IMR-90 (cell line): ENCODE results near the gene ANKRD44. TPM values are rescaled to one million over a fixed set of nuclear protein-coding genes. Genes with fewer than 3 reads are reported as not detected.

ENCODE experiments used
- ATAC-seq: fragments of 200-7000 bp; cut with Tn5 transposase; 2 replicates; pipeline ENCODE4 v1.9.1; 2020; ENCODE audit warnings: low read depth, mild to moderate bottlenecking, moderate library complexity
- BruUV-seq: library from RNA; stranded (reverse); fragments of 400-500 nt; replicated peaks from 2 replicates; lab custom pipeline; 2021; lab: Mats Ljungman, UMichigan
- CTCF ChIA-PET: fragments of 300-600 bp; formaldehyde crosslinking; extraction: SDS; loops from one replicate; lab custom pipeline; 2021; ENCODE audit warnings: antibody characterized with exemption; lab: Yijun Ruan, JAX
- POLR2A ChIA-PET: fragments of 300-600 bp; sonication (Branson Sonifier 250); formaldehyde crosslinking; loops from one replicate; lab custom pipeline; 2022; ENCODE audit warnings: antibody characterized with exemption; ENCODE audit not compliant: unreplicated experiment; lab: Charles Lee
- DNase-seq: peaks from one replicate; pipeline ENCODE4 v3.0.0; 2013
- H2AFZ ChIP-seq: replicated peaks from 2 replicates; pipeline ENCODE3; 2013; ENCODE audit warnings: low read length, mild to moderate bottlenecking; ENCODE audit not compliant: poor library complexity
- H2AK5ac ChIP-seq: 2 replicates; pipeline ENCODE4 v1.6.1; 2013; ENCODE audit warnings: low read depth, low read length, inconsistent platforms
- H2AK9ac ChIP-seq: replicated peaks from 2 replicates; pipeline ENCODE3; 2013; ENCODE audit warnings: mild to moderate bottlenecking, low read depth, low read length, moderate library complexity; ENCODE audit not compliant: poor library complexity
- H2BK120ac ChIP-seq: 2 replicates; pipeline ENCODE4 v1.6.1; 2013; ENCODE audit warnings: low read depth, low read length, inconsistent platforms
- H2BK15ac ChIP-seq: 3 replicates; pipeline ENCODE4 v1.6.1; 2013; ENCODE audit warnings: low read depth, low read length, inconsistent platforms
- H2BK20ac ChIP-seq: 2 replicates; pipeline ENCODE4 v1.6.1; 2013; ENCODE audit warnings: low read depth, mild to moderate bottlenecking, inconsistent platforms, low read length, moderate library complexity
- H2BK5ac ChIP-seq: 2 replicates; pipeline ENCODE4 v1.6.1; 2013; ENCODE audit warnings: mild to moderate bottlenecking, low read depth, low read length, inconsistent platforms; ENCODE audit not compliant: poor library complexity, severe bottlenecking
- H3K14ac ChIP-seq: replicated peaks from 2 replicates; pipeline ENCODE4 v1.6.1; 2013; ENCODE audit warnings: low read depth, low read length, inconsistent platforms
- H3K18ac ChIP-seq: 2 replicates; pipeline ENCODE4 v1.6.1; 2013; ENCODE audit warnings: low read depth, low read length, control low read depth
- H3K23ac ChIP-seq: 2 replicates; pipeline ENCODE4 v1.6.1; 2013; ENCODE audit warnings: low read depth, low read length, inconsistent platforms
- H3K27ac ChIP-seq: 2 replicates; pipeline ENCODE4 v1.5.1; 2013; ENCODE audit warnings: mild to moderate bottlenecking, control low read depth, low read length; ENCODE audit not compliant: insufficient read depth
- H3K27me3 ChIP-seq: 2 replicates; pipeline ENCODE4 v1.6.1; 2013; ENCODE audit warnings: low read length; ENCODE audit not compliant: control insufficient read depth, insufficient read depth
- H3K36me3 ChIP-seq: 2 replicates; pipeline ENCODE4 v1.6.1; 2013; ENCODE audit warnings: low read length, mixed read lengths; ENCODE audit not compliant: control insufficient read depth, insufficient read depth
- H3K4ac ChIP-seq: 2 replicates; pipeline ENCODE4 v1.6.1; 2013; ENCODE audit warnings: low read depth, low read length, inconsistent platforms
- H3K4me1 ChIP-seq: 2 replicates; pipeline ENCODE4 v1.6.1; 2013; ENCODE audit warnings: low read length, mixed read lengths; ENCODE audit not compliant: control insufficient read depth, insufficient read depth
- H3K4me2 ChIP-seq: 2 replicates; pipeline ENCODE4 v1.6.1; 2013; ENCODE audit warnings: low read depth, mild to moderate bottlenecking, control low read depth, low read length, moderate library complexity
- H3K4me3 ChIP-seq: 2 replicates; pipeline ENCODE4 v1.5.1; 2013; ENCODE audit warnings: low read depth, mild to moderate bottlenecking, control low read depth, low read length, moderate library complexity; ENCODE audit not compliant: insufficient read depth
- H3K56ac ChIP-seq: 2 replicates; pipeline ENCODE4 v1.6.1; 2013; ENCODE audit warnings: low read length, inconsistent platforms; ENCODE audit not compliant: insufficient read depth; ENCODE audit errors: extremely low read depth
- H3K79me1 ChIP-seq, 2 experiments: 2 replicates each; pipeline ENCODE4 v1.6.1; 2013; ENCODE audit warnings: low read length in 2 of 2, inconsistent platforms in 1 of 2, low read depth in 1 of 2
- H3K9ac ChIP-seq: 2 replicates; pipeline ENCODE4 v1.6.1; 2013; ENCODE audit warnings: low read depth, low read length, control low read depth
- H3K9me1 ChIP-seq: 2 replicates; pipeline ENCODE4 v1.6.1; 2013; ENCODE audit warnings: low read length, inconsistent platforms; ENCODE audit not compliant: insufficient read depth
- H3K9me3 ChIP-seq: 2 replicates; pipeline ENCODE4 v1.6.1; 2013; ENCODE audit warnings: low read length; ENCODE audit not compliant: control insufficient read depth, insufficient read depth
- H4K20me1 ChIP-seq: 2 replicates; pipeline ENCODE4 v1.6.1; 2013; ENCODE audit warnings: low read length, inconsistent platforms; ENCODE audit not compliant: insufficient read depth
- H4K5ac ChIP-seq: 2 replicates; pipeline ENCODE4 v1.6.1; 2013; ENCODE audit warnings: mild to moderate bottlenecking, low read depth, low read length, control low read depth
- H4K8ac ChIP-seq, 2 experiments: 2 replicates each; pipeline ENCODE4 v1.6.1; 2013; ENCODE audit warnings: low read depth in 2 of 2, low read length in 2 of 2, control low read depth in 1 of 2, inconsistent platforms in 1 of 2
- H4K91ac ChIP-seq: 2 replicates; pipeline ENCODE4 v1.6.1; 2013; ENCODE audit warnings: low read depth, low read length, inconsistent platforms; ENCODE audit not compliant: insufficient read depth
- CEBPB ChIP-seq: IDR thresholded peaks from 2 replicates; pipeline ENCODE4 v1.6.1; 2012; ENCODE audit warnings: low read depth, low read length, improper control_type of control experiment
- CHD1 ChIP-seq: IDR thresholded peaks from 2 replicates; pipeline ENCODE4 v1.6.1; 2012; ENCODE audit warnings: low read depth, low read length, improper control_type of control experiment
- RFX5 ChIP-seq: IDR thresholded peaks from 2 replicates; pipeline ENCODE4 v1.8.0; 2012; ENCODE audit warnings: low read depth, mild to moderate bottlenecking, low read length, moderate library complexity
- WGBS, 2 experiments: methylation state at CpG; one replicate each; pipeline versions ENCODE4 v1.1.5 to v1.1.7; 2013; ENCODE audit warnings: missing lambda C conversion rate in 2 of 2; ENCODE audit not compliant: insufficient read length in 1 of 2; ENCODE audit errors: extremely low coverage in 2 of 2; 5-methylcytosine and 5-hydroxymethylcytosine counted together
- dilution Hi-C: fragments of 300-500 bp; cut with HindIII; formaldehyde crosslinking; loops from one replicate; pipeline ENCODE4 v1.14.3; 2018; ENCODE audit warnings: low sequenced_read_pairs; ENCODE audit not compliant: unreplicated experiment
- in situ Hi-C: fragments of 300-500 bp; cut with MboI; formaldehyde crosslinking; loops from 3 replicates; pipeline ENCODE4 v1.14.3; 2019; ENCODE audit warnings: low sequenced_read_pairs, inconsistent platforms, mixed read lengths
- intact Hi-C: fragments of 100-400 bp; cut with micrococcal nuclease; formaldehyde crosslinking; loops from 2 replicates; pipeline ENCODE4 v1.10.0; 2022
- polyA plus RNA-seq, 3 experiments: library from polyadenylated mRNA; depleted of rRNA; stranded (reverse); fragments of >200 nt; gene quantifications; 2 replicates each; pipeline ENCODE4 v1.2.3, GENCODE V29; 2012; ENCODE audit warnings: low replicate concordance in 1 of 3
- total RNA-seq: library from RNA; depleted of rRNA; stranded (reverse); fragments of >200 nt; gene quantifications from 2 replicates; pipeline ENCODE4 v1.2.3, GENCODE V29; 2012
- TF ChIP-seq, protein P1 (sequence below): conservative IDR thresholded peaks from 2 replicates; pipeline ENCODE4 v1.5.1; 2012; ENCODE audit warnings: mild to moderate bottlenecking, low read depth, low read length, improper control_type of control experiment

ANKRD44 gene
- total and polyA plus RNA-seq, 2 of the 4 experiments (the other 2 are of a cell fraction): 5.2 to 15.6 TPM

DNA sequence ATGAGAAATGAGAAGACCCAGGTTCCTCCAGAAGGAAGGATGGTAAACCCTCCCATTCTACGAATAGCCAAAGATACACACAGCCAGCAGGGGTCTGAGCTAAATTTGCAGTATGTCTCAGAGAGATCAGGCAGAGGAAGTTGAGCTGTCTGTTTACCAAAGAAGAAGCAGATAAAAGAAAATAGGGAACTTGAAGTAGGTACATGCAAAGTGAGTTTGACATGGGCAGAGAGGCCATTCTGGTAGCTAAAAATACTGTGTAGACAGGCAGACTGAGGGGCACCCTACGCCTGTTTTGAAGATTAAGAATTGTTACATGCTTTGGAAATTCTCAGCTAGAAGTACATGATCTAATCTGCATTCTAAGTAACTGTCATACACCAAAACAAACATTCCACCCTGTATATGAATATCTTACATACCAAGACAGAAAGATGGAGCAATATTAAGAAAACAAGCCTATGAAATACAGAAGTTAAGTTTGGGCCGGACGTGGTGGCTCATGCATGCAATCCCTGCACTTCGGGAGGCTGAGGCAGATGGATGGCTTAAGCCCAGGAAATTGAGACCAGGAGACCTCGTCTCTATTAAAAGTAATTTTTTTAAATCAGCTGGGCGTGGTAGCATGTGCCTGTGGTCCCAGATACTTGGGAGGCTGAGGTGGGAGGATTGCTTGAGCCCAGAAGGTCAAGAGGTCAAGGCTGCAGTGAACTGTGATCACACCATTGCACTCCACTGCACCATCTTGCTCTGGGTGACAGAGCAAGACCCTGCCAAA lies 157.9 kb downstream of the ANKRD44 start:
- peak overlapping the region; percentile 10 to 51; a peak in 2 of 4 replicates for H4K8ac ChIP-seq
- TF ChIP-seq, protein P1, sequence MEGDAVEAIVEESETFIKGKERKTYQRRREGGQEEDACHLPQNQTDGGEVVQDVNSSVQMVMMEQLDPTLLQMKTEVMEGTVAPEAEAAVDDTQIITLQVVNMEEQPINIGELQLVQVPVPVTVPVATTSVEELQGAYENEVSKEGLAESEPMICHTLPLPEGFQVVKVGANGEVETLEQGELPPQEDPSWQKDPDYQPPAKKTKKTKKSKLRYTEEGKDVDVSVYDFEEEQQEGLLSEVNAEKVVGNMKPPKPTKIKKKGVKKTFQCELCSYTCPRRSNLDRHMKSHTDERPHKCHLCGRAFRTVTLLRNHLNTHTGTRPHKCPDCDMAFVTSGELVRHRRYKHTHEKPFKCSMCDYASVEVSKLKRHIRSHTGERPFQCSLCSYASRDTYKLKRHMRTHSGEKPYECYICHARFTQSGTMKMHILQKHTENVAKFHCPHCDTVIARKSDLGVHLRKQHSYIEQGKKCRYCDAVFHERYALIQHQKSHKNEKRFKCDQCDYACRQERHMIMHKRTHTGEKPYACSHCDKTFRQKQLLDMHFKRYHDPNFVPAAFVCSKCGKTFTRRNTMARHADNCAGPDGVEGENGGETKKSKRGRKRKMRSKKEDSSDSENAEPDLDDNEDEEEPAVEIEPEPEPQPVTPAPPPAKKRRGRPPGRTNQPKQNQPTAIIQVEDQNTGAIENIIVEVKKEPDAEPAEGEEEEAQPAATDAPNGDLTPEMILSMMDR: 0 out of 2 replicates have a peak, but pooled peaks have one; percentile 15
- TF ChIP-seq CEBPB (peak; percentile 92), RFX5 (no peak), CHD1 (no peak)
- intact Hi-C loops (no loop called here), dilution Hi-C loops (no loop called here), in situ Hi-C loops (no loop called here)
- peak overlapping the region; percentile 46; the same call in 1 of the 2 replicates for H3K4ac ChIP-seq
- H3K4me1 ChIP-seq: peaks cover 9% of the 10 kb centered on the region
- WGBS, 2 experiments: no CpG with 5 or more reads among the region's 7 CpGs
- no peak overlapping the region for H4K5ac ChIP-seq
- H3K27ac ChIP-seq: peak overlapping the region; percentile 73
- peak overlapping the region; percentile 71 for H2BK120ac ChIP-seq
- H3K27me3 ChIP-seq: no peaks in the 10 kb centered on the region
- H3K14ac ChIP-seq: no peak overlapping the region; the same call in 1 of the 2 replicates
- H3K9me1 ChIP-seq: peaks cover 5% of the 10 kb centered on the region; the same call in 1 of the 2 replicates
- H4K20me1 ChIP-seq: no peaks in the 10 kb centered on the region
- peak overlapping the region; percentile 55; the same call in 1 of the 2 replicates for H3K18ac ChIP-seq
- no peaks in the 10 kb centered on the region; a peak in 1 of 4 replicates for H3K79me1 ChIP-seq
- ChIA-PET POLR2A (no interaction called here), CTCF (interaction anchor here (0.6 to 1.4 kb wide), 7 partner anchors 11 to 157 kb away, joined by 3 to 4 read pairs (median 3); no protein-coding TSS in a partner anchor)
- no TSS peak for BruUV-seq
- H3K23ac ChIP-seq: peak overlapping the region; percentile 52; the same call in 1 of the 2 replicates
- H2AK5ac ChIP-seq: no peak overlapping the region
- ATAC-seq (peak; percentile 95), DNase-seq (peak; percentile 72)
- H3K4me2 ChIP-seq: peak overlapping the region; percentile 34; the same call in 1 of the 2 replicates
- H3K9me3 ChIP-seq: no peaks in the 10 kb centered on the region
- H4K91ac ChIP-seq: peak overlapping the region; percentile 52; the same call in 1 of the 2 replicates
- H3K36me3 ChIP-seq: no peaks in the 10 kb centered on the region
- H2AK9ac ChIP-seq: no peak overlapping the region
- no peak overlapping the region; the same call in 1 of the 2 replicates for H3K56ac ChIP-seq
- no peak overlapping the region for H2AFZ ChIP-seq
- no peak overlapping the region for H3K4me3 ChIP-seq
- peak overlapping the region; percentile 55 for H2BK5ac ChIP-seq
- H2BK15ac ChIP-seq: peak overlapping the region; percentile 57; the same call in 1 of the 3 replicates
- H2BK20ac ChIP-seq: peak overlapping the region; percentile 69; the same call in 1 of the 2 replicates
- H3K9ac ChIP-seq: no peak overlapping the region
